Hippocampal formation (tissue), 2 donors: ENCODE measurements around the gene ZNF296.
A peak's percentile ranks its signal among the peaks of the same experiment; 100 is the strongest.

ENCODE experiments used
- DNase-seq, 2 donors: peaks; one replicate each; lab custom pipeline; 2025; lab: John Stamatoyannopoulos, UW

Gene ZNF296

DNA sequence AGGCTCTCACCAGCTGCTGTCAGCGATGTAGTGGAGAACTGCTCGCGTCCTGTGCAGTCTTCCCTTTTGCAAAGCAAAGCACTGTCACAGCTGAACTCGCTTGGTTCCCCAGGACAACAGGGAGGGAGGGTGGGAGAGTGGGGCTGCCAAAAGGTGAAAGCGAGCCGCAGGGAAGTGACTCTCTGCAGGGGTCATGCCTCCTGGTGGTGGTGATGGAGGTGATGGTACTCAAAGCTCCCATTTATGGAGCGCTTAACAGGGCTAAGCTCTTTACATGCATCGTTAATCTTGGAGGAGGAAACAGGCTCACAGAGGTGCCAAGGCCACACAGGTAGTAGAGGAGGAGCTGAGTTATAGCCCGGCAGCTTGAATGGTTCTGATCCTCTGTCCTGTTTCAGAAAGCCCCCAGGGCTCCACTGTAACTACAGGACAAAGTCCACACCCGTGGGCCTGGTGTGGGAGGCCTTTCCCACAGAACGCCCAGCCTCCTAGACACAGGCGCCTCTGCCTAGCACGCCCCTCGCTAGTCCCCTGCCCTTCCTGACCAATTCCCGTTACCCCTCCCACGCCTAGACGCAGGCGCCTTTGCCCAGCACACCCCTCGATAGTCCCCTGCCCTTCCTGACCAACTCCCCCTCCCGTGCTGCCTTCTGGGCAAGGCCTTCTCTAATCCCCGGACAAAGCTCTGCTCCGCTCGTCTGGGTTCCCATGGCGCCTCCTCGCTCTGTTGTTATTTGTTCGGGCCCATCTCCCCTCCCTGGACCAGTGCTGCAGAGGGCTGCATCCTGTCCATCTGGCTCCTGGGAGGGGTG is 27.4 kb upstream of the ZNF296 start:
- no peak for DNase-seq

DNA sequence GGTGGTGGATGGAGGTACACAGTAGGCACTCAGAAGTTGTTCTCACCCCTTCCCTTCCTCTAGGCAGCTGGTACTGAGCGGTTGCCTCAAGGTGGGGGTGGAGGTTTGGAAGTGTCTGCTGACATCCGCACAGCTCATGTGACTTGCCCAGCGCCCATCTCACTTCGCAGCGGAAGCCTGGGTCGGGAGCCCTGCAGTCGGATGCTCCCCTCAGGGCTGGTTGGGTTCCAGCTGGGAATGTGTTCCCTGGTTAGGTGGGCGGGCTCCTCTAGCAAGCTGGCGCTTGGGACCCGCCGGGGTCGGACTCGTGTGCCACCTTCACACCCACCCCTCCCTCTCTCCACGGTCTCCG is 26.9 kb upstream of the ZNF296 start:
- DNase-seq = peak in 1 of 2 donors; percentile 19

DNA sequence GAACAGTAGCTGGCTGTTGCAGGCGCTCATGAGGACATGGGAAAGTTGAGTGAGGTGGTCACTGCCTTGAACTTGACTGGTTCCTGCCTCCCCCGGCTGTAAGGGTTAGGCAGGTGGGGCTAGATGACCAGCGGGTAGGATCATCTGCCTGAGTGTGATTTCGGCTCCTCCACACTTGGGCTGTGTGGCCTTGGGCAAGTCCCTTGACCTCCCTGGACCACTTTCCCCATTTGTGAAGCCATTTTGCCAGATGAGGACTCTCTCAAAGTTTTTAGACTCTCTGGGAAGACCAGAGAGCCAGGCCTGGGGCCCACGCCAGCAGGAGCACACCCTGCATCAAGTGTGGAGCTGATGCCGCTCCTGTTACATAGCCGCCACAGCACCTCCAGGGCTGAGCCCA is 26.2 kb upstream of the ZNF296 start:
- DNase-seq = no peak

DNA sequence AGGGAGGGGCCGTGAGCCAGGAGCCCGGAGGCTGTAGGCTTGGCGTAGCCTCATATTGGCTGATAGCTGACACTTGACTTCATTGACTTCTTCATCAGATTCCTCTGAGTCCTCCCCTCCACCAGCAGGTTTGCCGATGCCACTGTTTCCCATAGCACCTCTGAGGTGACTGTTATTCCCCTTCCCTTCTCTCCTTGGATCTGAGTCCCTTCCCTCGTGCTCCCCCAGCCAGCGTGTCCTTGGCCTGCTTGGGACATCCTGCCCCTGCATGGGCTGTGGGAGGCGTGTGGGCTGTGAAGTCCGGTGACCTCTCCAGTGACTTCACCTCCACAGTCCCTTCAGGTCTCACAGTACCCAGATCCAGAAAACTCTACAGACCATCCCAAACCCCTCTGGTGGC is 25.5 kb upstream of the ZNF296 start:
- DNase-seq = no peak

DNA sequence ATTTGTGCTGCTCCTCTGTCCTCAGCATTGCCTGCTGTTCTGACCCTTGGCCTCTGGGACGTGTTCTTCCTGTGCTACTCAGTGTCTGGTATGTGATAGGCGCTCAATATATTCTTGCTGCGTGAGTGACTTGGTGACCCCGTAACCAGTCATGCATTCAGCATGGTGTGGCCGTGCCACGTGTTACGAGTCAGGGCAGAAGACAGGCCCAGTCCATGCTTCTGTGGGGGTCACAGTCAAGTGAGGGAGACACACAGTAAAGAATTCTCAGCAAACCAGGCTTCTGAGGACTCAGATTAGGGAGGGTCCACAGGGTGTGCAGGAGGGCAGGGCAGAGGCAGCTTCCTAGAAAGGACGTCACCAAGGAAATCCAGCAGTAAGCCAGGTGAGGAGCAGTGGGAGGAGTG is 24.6 kb upstream of the ZNF296 start:
- no peak for DNase-seq

DNA sequence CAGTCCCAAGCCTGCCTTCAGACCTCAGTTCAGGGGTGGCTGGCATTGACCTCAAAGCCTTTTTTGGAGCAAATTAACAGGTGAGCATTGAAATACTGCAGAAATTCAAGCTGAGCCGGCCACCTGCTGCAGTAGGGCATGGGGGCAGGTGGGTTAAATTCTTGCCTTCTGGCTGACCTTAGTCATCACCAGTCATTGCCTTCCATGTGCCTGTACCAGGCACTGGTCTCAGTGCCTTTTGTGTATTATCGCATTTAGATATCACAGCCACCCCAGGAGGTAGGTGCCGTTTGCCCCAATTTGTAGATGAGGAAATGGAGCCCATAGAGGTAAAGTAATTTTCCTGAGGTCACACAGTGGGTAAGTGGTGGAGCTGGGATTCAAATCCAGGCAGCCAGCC is 23.9 kb upstream of the ZNF296 start:
- no peak for DNase-seq

DNA sequence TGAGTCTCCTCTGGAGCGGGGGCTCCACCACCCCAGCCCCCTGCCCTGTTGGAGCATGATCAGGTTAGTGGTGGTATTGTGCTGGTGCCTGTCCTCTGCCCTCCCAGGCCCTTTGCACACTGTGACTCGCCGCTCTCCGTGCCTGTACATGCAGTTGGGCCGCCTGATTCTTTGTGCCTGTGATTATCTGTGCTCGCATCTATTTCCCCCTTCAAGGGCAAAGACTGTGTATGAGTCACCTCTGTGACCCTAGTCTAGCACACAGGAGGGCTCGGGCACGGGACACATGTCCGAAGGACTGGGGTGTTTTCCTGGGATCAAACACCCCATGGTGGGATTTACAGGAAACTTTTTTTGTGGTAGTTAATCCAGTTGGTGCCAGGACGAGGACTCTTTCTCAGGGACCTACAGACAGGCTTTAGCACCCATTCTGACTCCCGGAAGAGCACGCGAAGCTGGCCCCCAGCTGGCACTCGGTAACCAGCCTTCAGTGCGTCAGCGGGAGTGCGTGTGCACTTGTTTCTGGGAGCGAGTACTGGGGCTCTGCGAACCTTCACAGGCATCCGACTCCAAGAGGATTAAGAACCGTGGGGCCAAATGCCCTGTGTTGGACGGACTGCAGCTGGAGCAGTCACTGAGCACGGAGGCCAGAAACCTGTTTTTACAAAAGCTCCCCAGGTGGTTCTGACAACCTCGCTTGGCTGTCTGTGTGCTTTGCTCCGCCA is 23.4 kb upstream of the ZNF296 start:
- DNase-seq = no peak

DNA sequence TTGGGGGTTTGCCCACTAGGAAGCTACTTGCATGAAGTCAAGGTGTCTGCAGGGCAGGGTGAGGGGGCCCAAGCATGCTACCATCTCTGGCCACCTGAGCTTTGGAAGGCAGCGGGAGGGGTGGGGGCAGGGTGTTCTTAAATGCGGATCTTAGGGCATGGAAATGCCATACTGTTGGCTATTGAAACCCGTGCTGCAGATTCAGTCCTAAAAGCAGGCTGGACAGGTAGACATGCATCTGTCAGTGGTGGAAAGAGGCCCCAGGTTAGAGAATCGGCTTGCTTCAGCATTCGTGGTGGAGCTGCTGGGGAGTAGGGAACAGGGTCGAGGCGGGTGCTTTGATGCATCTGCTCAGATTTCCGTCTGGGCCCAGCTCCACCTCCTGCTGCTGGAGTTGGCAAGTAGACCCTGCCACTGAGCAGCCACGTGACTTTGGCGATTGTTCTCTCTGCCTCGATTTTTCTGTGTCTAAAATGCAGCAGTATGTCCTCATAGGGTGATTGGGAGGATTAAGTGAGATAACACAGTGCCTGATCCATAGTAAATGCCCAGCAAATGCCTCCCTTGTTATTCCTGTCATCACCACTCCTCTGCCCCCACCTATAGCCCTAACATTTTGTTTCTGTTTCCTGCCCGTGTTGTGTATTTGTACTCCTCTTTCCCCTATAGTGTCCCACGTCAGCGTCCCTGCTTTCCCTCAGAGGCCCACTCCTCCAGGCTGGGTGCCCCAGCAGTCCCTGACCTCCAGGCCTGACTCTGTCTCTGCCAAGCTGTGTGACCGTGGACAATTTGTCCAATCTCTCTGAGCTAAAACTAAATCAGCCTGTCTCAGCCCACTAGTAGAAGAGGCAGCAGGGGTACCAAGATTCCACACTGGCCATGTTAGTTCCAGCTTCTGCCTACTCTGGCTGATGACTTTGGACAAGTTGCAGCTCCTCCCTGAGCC is 22.5 kb upstream of the ZNF296 start:
- peak; percentile 54 to 75 for DNase-seq

DNA sequence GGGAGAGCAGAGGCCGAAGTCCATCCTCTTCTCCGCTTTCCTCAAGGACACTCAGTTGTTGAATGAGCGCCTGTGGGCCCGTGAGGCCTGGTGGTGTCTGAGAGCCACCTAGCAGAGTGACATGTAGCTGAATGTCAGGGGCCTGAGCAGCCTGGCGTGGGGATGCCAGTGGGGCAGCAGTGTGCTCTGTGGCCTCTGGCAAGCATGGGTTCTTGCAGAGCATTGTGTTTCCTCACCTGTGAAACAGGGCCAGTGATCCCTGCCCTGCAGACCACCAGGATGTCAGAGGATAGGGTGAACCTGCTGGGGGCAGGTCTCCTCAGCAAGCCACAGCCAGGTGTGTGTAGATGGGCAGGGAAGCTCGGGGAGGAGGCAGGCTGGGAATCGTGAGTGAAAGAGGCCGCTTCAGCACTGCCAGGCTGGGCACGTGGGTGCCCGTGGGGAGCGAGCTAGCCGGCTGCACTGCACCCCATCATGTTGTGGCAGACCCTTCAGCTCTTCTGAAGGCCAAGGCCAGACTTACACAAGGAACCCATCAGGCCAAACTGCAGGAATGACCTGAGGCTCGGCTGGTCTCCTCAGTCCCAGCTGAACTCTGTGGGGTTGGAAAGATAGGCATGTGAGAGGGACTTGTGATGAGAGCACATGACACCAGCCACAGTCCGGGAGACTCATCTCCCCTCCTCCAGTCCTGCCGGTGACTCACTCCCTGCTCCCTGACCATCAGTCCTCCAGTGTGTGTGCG is 21.7 kb upstream of the ZNF296 start:
- peak in 1 of 2 donors; percentile 31 for DNase-seq

DNA sequence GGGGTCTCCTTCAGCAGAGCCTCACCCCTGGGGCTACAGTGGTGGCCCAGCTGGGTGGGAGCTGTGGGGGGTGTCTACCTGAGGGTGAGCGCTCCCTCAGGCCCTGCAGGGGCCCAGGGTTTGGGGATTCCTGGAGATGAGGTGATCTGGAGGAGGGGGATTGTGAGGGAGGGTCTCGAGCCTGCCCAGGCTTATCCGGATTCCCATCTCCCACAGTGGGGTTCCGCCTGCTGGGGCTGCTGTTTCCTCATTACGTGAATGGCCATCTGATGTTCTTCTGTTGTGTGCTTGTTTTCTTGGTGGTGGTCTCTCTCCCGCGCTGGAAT is 21.1 kb upstream of the ZNF296 start:
- no peak for DNase-seq

DNA sequence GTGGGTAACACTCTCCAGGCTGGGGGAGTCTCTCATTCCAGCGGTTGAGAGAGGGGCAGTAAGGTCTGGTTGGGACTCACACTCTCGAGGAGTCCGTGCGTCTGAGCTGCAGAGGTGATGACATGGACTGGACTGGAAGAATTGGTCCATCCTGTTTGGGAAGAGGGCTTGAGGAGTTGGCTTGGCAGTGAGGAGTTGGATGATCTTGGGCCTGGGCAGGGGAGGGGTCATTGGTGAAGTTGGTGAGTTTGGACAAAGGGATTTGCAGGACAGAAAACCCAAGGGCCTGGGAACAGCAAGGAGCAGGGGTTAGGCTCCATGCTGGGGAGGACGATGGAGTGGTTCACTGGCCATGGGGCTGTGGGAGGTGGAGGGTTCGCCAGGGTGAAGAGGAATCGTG is 20.4 kb upstream of the ZNF296 start:
- no peak for DNase-seq

DNA sequence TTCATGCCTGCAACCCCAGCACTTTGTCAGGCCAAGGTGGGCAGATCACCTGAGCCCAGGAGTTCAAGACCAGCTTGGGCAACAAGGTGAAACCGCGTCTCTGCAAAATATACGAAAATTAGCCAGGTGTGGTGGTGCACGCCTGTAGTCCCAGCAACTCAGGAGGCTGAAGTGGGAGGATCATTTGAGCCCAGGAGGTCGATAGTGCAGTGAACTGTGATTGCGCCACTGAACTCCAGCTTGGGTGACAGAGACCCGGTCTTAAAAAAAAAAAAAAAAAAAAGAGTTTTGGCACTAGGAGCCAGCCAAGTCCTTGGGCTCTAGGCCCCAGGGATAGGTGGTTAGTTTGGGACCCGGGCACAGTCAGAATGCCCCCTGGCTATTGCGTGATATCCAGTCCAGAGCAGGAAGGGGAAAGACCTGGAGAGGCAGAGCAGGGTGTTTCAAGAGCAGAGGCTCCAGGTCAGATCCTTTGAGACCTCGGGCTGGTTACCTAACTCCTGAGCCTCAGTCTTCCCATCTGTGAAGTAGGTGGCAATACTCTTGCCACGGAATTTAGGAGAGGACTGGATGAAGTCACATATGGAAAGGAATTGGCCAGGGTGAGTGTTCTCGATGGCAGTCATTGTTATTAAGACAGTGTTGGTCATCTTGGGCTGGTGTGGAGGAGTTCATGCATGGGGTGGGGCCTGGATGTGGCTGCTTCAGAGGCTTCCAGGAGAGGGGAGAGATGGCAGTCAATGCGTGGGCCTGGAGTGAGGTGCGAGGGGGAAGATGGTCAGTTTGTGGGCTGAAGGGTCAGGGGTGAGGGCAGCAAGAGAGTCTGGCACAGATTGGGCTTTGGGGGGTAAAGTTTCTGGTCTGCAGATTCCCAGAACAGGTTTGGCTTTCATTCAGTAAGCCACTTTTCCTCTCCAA is 19.5 kb upstream of the ZNF296 start:
- no peak for DNase-seq

DNA sequence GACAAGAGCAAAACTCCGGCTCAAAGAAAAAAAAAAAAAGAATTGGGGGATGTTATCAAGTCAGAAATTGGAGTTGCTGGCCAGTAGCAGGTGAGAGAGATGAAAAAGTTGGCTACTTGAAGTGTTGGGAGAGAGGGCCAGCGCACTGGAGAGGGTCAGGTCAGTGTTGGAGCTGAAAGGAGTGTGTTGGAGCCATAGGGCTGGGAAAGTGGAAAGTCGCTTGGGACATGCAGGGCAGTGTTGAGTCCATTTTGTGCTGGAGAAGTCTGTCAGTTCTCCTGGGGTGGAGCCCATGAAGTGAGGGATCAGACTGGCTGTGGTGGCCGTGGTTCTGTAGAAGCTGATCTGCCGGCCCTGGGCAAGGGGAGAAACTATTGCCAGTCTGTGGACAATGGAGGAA is 18.4 kb upstream of the ZNF296 start:
- DNase-seq = no peak

DNA sequence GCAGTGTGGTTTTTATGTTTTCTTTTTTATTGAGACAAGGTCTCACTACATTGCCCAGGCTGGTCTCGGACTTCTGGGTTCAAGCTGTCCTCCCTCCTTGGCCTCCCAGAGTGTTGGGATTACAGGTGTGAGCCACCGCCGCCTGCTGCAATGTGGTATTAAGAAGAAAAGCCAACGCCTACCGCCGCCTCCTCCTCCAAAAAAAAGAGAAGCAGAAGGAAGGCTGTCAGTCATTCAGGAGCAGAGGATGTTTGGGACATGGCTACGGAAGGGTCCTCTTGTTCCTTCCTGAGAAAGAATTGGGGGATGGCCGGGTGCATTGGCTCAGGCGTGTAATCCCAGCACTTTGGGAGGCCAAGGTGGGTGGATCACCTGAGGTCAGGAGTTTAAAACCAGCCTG is 17.9 kb upstream of the ZNF296 start:
- DNase-seq = no peak

DNA sequence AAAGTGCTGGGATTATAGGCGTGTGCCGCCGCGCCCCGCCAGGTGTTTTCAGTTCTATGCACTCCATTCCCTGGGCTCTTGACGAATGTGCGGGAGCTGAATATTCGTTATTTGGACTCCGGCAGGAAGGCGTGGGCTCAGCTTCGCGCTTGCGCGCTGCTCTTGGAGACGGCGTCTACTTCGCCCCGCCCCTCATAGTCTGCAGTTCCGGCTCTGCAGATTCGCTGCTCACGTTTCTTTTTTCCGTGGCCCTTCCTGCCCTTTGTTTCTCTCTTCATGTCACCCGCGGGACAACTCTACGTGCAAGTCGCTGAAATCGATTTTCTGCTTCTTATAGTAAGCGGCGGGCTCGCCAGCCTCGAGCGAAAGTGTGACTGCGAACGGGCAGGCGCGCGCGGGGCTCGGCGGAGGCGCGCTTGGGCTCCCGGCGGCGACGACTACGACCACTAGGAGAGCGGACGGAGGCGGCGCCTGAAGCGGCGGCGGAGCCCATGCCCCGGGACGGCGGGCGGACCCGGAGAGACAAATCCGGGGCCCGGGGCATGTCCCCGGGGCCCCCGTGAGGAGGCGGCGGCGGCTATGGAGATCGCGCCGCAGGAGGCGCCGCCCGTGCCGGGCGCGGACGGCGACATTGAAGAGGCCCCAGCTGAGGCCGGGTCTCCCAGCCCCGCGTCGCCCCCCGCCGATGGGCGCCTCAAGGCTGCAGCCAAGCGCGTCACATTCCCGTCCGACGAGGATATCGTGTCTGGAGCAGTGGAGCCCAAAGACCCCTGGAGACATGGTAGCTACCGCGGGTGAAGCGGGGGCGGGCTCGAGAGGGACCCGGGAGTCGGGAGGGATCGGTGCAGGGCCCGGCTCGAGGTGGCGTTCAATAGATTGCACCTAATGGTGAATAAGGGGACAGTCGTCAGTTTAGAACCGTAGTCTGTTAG is 16.7 kb upstream of the ZNF296 start, which contains the start of gene PPP1R37:
Gene PPP1R37 (plus strand): TSS at position 433 of the 932 bp plus-strand sequence. CDS start 147 bp downstream, at position 580.
- DNase-seq = peak; percentile 87 to 89

DNA sequence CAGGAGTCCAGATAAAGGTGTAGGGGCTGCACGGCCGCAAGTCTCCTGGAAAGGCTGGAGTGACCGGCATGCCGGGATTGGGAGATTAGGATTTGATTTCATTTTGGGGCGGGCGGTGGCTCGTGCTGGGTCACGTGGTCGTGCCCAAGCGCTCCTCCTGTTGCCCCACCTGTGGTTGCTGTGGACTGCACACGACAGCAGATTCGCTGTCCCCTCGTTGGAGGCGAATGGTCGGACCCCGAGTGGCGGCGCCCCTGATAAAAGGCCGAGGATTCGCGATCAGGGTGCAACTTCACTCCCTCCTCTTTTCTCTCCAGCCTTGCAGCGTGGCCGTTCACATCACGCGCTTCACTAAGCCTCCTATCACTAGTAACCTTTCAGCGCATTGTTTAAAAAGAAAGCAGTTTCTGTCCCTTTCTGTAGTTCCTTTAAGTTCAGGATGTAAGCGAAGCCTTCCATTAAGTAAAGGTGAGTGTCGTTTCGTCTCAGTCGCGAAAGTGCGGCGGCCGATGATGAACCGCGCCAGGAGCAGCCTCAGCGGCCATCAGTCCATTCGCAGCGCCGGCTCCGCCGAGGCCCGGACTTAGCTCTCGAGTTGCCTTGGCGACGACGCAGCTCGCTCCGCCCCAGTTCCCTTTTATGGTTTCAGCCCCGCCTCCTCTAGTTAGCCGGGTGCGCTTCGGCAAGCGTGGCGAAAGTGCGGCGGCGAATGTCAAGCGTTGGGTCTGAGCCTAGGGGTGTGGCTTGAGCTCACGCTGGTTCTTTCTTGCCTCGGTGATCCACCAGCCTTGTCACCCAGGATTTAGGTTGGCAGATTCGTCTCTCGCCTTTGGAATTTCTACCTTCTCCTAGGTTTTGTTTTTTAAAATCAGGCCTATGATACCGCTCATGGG is 15.0 kb upstream of the ZNF296 start:
- peak; percentile 98 for DNase-seq

DNA sequence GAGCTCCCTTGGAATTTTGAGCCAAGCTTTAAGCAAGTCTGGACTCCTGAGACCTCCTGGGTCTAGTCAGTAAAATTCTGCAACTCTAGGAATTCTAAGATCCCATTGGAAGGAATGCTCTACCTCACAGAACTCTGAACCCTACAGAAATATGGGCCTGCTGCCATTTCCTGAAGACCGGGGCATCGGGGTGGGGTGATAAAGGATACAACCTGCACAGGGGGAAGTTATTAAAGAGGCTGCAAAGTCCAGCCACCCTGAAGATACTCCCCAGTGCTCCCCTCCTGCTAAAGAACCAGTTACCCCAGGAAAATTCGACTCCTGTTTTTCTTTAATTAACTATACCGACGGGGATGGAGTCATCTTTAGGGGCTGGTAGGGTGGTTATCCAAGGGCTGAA is 14.3 kb upstream of the ZNF296 start:
- DNase-seq = no peak

DNA sequence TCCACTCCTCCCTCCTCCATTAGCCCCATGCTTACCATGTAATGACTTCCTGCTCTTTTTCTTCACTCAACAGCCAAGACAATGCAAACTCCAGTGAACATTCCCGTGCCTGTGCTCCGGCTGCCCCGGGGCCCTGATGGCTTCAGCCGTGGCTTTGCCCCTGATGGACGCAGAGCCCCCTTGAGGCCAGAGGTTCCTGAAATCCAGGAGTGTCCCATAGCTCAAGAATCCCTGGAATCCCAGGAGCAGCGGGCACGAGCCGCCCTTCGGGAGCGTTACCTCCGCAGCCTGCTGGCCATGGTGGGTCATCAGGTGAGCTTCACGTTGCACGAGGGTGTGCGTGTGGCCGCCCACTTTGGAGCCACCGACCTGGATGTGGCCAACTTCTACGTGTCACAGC is 13.8 kb upstream of the ZNF296 start:
- no peak for DNase-seq
